GM10847 (cell line): ENCODE data around the gene C20orf204.

Experiments
- POLR2A ChIP-seq: IDR thresholded peaks from 2 replicates; pipeline ENCODE4 v1.6.1; 2011; ENCODE audit not compliant: insufficient read length; ENCODE audit errors: extremely low read depth

Gene C20orf204

GRCh38 chr20:64055893-64056638, 20.1 kb downstream of the C20orf204 start:
- TF ChIP-seq POLR2A, result no peak

- TF ChIP-seq POLR2A, result no peak
Measured at GRCh38 chr20:64056639-64056888, 20.6 kb downstream of the C20orf204 start.

GRCh38 chr20:64056889-64057627, 21.1 kb downstream of the C20orf204 start:
- no peak for TF ChIP-seq POLR2A

GRCh38 chr20:64057628-64058498, 21.9 kb downstream of the C20orf204 start:
- TF ChIP-seq POLR2A, result no peak

- no peak for TF ChIP-seq POLR2A
Measured at GRCh38 chr20:64058536-64058935, 22.6 kb downstream of the C20orf204 start.

- no peak for TF ChIP-seq POLR2A
Measured at GRCh38 chr20:64062276-64062595, 26.3 kb downstream of the C20orf204 start.

DNA sequence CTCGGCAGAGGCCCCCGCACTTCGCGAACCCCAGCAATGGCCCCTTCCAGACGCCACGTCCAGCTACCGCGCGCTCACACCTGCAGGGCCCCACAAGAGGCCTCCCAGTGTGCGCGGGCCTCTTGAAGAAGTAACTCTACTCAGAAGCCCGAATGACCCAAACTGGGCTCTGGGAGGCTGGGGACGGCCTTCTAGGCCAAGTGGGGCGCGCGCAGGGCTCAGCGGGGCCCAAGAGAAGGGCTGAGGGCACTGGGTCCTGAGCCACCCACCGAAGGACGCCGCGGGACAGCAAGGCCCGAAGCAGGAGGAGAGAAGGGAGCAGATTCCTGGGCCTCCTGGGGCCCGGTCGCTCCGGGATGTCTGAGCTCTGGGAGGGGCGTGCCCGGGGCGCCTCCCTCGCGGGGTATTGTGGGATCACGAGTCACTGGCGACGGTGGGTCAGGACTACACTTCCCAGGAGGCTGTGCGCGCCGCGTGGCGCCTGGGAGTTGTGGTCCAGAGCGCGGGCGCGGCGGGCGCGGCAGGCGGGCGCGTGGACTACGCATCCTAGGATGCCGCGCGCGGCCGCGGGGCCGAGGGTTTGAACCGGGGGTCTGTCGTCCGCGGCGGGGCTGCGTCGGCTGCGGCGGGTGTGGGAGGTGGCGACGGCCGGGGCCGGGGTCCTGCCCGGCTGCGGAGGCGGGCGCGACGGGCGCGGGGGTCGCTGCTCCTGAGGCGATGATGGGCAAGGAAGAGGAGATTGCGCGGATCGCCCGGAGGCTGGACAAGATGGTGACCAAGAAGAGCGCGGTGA, 26.8 kb downstream of the C20orf204 start, which contains the start of gene TCEA2:
TSS of gene TCEA2 (plus strand) at position 603 of the 793 bp plus-strand sequence. CDS start at position 718, 115 bp downstream.
- peak; percentile 45 for TF ChIP-seq POLR2A

DNA sequence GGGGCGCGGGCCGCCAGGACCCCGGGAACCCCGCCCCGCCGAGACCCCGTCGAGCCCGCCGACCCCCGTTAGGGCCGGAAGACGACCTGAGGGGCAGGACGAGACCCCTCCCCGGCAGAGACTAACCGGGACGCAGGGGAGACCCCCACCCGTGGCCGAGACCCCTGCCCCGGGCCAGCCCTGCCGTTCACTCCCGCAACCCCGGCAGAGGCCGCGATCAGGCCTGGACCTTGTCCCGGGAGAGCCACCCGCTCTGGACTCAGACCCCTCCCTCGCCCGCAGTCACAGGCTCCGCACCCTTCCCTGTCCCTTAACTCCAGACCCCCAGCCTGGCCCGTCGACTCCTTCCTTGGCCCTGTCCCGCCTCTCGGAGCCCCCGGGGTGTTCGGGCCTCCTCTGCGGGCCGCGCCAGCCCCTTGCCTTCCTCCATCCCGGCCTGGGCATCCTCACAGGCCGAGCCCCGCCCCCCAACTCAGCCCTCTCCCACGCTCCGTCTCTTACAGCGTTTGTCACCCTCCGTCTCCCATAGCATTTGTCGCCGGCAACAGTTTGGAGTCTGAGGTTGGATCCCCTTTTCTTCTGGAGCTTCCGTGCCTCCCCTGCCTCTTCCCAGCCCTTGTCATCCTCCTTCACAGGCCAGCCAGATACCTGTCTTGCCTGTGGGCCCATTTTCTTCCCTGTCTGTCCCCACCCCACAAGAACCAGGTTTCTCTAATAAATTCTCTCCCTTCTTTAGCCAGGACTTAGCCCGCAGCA, 27.6 kb downstream of the C20orf204 start:
- no peak for TF ChIP-seq POLR2A

GRCh38 chr20:64064145-64064698, 28.2 kb downstream of the C20orf204 start:
- no peak for TF ChIP-seq POLR2A

- no peak for TF ChIP-seq POLR2A
Measured at GRCh38 chr20:64065062-64065973, 29.3 kb downstream of the C20orf204 start.

DNA sequence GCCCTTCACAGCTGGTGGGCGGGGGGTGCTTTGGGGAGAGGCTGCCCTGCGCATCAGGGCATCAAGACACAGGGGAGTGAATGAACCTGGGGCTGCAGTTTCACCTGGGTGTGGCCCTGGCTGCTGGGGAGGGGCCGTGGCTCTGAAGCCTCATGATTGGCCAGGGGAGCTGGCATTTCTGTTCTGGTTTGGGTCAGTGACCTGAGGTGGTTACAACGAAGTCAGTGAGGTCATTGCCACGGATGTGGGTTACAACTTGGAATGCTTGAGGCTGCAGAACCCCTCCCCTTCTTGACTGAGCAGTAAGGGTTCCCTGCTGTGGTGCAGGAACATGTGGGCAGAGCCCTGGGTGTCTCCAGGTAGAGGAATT, 30.0 kb downstream of the C20orf204 start:
- no peak for TF ChIP-seq POLR2A

GRCh38 chr20:64067005-64067632, 31.1 kb downstream of the C20orf204 start:
- TF ChIP-seq POLR2A, result no peak

GRCh38 chr20:64067733-64068307, 31.8 kb downstream of the C20orf204 start:
- no peak for TF ChIP-seq POLR2A
